Keratinocyte (primary cell): Measurements from ENCODE around the gene SH2D5.

ENCODE experiments used
- EZH2 ChIP-seq: IDR thresholded peaks from one replicate; pipeline ENCODE4 v1.6.1; 2012; ENCODE audit warnings: inconsistent platforms, mild to moderate bottlenecking, low read length, moderate library complexity
- TF ChIP-seq, protein P1 (sequence below), 3 experiments: IDR thresholded peaks in 1 of 3; conservative IDR thresholded peaks in 1 of 3; optimal IDR thresholded peaks in 1 of 3; 2 replicates in 2 of 3; 3 replicates in 1 of 3; pipeline versions ENCODE3 to v1.5.1; 2011; ENCODE audit warnings: low read length in 3 of 3, mild to moderate bottlenecking in 3 of 3, moderate library complexity in 2 of 3, control low read depth in 1 of 3, inconsistent platforms in 1 of 3; ENCODE audit not compliant: insufficient read depth in 2 of 3; ENCODE audit errors: extremely low read depth in 1 of 3

DNA sequence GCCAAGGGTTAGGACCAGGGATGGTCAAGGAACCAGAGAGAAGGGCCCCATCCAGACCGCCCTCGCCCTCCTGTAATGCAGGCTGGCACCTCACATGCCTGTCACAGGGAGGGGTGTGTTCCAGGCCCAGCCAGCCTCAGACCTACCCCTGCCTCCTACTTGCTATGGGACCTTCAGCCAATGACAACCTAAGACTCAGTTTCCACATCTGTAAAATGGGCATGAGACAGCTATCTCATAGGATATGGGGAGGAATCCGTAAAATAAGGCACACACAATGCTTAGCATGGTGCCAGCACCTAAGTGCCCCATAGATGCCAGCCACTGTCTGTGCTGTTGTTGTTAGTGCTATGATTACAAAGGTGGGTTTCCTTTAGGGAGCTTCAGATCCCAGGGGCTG is 22.6 kb downstream of the SH2D5 start:
- TF ChIP-seq, protein P1, sequence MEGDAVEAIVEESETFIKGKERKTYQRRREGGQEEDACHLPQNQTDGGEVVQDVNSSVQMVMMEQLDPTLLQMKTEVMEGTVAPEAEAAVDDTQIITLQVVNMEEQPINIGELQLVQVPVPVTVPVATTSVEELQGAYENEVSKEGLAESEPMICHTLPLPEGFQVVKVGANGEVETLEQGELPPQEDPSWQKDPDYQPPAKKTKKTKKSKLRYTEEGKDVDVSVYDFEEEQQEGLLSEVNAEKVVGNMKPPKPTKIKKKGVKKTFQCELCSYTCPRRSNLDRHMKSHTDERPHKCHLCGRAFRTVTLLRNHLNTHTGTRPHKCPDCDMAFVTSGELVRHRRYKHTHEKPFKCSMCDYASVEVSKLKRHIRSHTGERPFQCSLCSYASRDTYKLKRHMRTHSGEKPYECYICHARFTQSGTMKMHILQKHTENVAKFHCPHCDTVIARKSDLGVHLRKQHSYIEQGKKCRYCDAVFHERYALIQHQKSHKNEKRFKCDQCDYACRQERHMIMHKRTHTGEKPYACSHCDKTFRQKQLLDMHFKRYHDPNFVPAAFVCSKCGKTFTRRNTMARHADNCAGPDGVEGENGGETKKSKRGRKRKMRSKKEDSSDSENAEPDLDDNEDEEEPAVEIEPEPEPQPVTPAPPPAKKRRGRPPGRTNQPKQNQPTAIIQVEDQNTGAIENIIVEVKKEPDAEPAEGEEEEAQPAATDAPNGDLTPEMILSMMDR (optimal IDR thresholded peaks at IDR 0.05 in 1 of 3, IDR thresholded peaks at IDR 0.05 in 1 of 3, conservative IDR thresholded peaks at IDR 0.05 in 1 of 3; ENCODE audit: extremely low read depth in 1 of 3, insufficient read depth in 2 of 3, low read length in 3 of 3) = no peak
- no peak for TF ChIP-seq EZH2
